ENCODE data around the gene AADACL2.

AADACL2 gene

GRCh38 chr3:151806838-151807237 is 73.1 kb downstream of the AADACL2 start:
- Histone ChIP-seq H3K36me3 (replicated peaks; ENCODE audit: low read depth, low read length) (no peaks in the 10 kb centered on the region), H3K9me3 (ENCODE audit: insufficient read depth, low read length) (no peaks in the 10 kb centered on the region)
- TF ChIP-seq EZH2phosphoT487 (IDR thresholded peaks at IDR 0.05; ENCODE audit: low read depth): no peak
- TF ChIP-seq CTCF (IDR thresholded peaks at IDR 0.05; ENCODE audit: low read depth, low read length): no peak

More at GRCh38 chr3:151806838-151807237, 73.1 kb downstream of the AADACL2 start:
- Histone ChIP-seq H2AFZ (ENCODE audit: low read depth, low read length) (no peak overlapping the region), H3K27me3 (ENCODE audit: low read depth, low read length) (no peaks in the 10 kb centered on the region), H4K20me1 (ENCODE audit: insufficient read depth, low read length) (no peaks in the 10 kb centered on the region), H3K4me2 (ENCODE audit: low read length) (no peak overlapping the region), H3K4me1 (ENCODE audit: low read length) (no peaks in the 10 kb centered on the region), H3K79me2 (ENCODE audit: low read length) (no peaks in the 10 kb centered on the region), H3K4me3 (ENCODE audit: low read length) (no peak overlapping the region), H3K27ac (ENCODE audit: low read length) (no peak overlapping the region), H3K9ac (ENCODE audit: low read length) (no peak overlapping the region)
